OCI-LY1 (cell line): ENCODE results near the gene UBE2G2.

Experiments
- CTCF ChIP-seq: fragments of 200-600 bp; sonication (generic), shearing (Covaris generic); IDR thresholded peaks from 2 replicates; pipeline ENCODE4 v1.5.1; 2017; ENCODE audit warnings: mild to moderate bottlenecking, antibody characterized with exemption, low read length, moderate library complexity, mixed read lengths
- EZH2 ChIP-seq: fragments of 200-600 bp; sonication (generic), shearing (Covaris generic); IDR thresholded peaks from 2 replicates; pipeline ENCODE4 v1.8.0; 2017; ENCODE audit warnings: borderline replicate concordance, mixed run types, mild to moderate bottlenecking, antibody characterized with exemption, low read length, moderate library complexity, mixed read lengths

GRCh38 chr21:44737706-44738354 is 63.8 kb downstream of the UBE2G2 start:
- no peak for TF ChIP-seq CTCF
- no peak for TF ChIP-seq EZH2
